ENCODE data around the gene SHROOM2.

The SHROOM2 gene

DNA sequence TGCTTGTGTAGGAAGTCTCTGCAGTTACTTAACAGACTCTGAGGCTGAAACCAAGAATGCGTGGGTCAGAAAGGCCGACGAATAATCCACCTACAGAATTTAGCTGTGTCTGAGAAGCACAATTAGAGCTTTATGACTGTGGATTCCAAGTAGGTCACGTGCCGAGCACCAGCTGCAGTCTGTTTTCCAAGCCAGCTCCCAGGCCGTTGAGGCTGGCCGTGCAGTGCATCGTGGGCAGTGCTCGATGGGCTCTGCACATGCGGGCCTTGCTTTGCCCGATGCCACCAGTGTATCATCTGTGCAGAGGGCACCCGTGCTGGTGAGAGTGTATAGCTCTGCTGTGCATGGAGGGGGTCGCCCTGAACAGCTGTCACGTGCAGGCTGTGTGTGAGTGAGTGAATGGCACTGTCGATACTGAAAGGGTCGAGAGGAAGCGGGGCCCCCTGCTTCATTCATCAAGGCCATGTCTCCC is 113.4 kb downstream of the SHROOM2 start:
- no peak for DNase-seq (ENCODE audit: low spot score)

DNA sequence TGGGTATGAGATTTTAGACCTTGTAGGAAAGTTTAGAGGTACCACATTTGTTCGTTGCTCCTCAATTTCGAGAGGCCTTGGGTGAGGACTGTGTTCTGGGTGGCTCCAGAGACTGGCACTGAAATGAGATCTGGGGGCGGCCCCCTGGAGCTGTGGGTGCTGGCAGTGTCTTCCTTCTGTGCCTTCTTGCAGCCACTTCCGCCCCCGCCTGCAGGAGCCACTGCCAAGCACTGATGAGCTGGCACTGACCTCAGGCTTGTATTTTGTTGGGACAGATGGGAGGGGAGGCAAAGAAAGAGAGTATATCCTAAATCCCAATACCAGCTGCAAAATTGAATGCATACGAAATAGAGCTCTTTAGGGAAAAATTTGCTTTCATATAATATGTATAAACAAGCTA is 116.4 kb downstream of the SHROOM2 start:
- no peak for DNase-seq (ENCODE audit: low spot score)

DNA sequence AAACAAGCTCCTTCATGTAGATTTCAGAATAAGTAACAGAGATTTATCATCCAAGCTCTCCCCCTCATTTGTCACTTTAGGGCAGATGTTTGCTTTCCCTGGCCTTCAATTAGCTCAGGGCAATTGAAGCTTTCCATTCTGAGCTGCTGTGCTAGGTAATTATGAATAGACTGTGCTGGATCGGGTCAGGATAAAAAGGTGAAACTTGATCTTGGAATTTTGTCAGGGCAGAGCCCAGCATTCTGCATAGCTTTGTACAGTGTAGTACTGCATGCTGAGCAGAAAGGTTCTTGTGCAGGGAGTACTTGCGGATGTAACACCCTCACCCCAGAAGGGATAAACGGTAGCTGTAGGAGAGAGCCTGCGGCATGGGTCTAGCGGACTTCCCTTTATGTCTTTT is 116.9 kb downstream of the SHROOM2 start:
- DNase-seq (ENCODE audit: low spot score) = no peak

DNA sequence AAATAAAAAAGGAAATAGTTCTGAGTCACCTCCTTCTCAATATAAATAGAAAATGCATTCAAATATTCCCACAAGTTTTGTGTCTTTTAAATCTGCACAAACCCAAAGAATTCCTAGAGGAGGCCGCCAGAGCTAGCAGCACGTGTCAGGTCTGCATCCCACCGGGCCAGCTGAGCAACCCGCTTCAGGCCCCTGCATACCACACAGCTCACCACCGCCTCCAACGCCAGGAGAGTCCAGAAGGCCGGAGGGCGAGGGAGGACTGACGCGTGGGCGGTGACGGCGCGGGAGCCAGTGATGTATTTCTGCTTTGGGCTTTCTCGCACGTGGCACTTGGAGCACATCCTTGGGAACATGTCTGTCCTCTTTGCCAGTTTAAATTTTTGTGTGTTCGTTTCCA is 119.1 kb downstream of the SHROOM2 start:
- no peak for DNase-seq (ENCODE audit: low spot score)

DNA sequence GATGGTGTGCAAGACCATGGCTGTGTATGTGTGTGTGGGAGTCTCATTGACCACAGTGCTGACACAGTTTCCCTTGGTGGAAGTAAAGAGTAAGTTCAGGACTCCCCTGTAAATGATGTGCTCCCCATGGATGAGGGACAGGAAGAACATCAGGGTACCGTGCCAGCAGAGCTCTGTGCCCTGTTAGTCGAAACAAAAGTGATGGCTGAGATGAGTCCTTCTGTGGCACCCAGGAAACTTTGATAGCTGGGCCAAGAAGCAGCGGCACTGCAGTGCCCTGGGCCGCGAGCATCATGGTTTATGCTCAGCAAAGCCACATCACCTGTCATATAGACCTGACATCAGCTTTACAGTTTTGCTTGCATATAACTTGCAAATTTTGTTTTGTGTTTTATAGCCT is 119.5 kb downstream of the SHROOM2 start:
- no peak for DNase-seq (ENCODE audit: low spot score)

DNA sequence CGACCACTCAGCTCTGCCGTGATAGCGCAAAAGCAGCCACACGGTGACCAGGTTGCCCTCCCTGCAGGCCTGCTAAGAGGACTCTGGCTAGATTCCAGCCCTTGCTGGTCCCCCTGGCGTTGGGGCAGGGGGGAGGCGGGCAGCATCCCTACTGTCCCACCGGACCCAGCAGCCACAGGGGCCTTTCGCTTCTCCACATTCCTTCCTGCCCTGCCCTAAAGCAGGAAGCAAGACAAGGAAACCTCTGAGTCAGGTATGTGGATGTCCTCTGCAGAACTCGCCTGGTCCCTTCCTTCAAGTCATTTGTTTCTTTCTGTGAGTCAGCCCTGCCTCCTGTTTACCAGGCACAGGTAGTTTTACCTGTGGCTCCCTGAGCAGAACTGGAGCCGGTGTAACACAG is 120.7 kb downstream of the SHROOM2 start:
- DNase-seq (ENCODE audit: low spot score) = no peak

DNA sequence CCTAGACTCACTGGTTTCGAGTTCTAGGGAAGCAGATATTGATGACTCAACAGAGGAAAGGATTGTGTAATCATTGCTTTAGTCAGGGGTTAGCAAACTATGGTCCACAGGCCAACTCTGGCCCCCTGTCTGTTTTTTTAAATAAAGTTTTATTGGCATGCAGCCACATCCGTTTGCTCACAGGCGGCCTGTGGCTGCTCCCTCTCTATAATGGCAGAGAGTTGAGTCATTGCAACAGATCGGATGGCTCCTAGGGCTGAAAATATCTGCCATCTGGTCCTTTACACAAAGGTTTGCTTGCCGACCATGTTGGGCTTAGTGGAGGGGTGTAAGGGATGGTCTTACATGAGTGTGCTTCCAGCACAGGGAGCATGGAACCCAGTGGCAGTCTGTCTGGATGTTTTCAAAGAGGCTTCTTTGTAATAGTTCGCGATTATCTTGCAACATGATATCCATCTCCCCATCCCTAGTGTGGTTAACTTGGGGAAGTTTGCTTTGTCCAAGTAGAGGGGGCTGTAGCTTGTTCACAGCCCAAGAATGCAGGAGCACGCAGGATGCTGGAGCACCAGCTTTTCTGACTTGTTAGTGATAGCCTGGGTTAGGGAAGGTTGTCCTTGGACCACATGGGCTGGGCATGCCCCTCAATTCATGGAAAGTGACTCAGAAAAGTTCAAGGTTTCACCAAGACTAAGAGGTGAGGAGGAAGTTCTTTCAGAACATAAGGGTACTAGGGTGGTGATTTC is 121.6 kb downstream of the SHROOM2 start:
- no peak for DNase-seq (ENCODE audit: low spot score)

DNA sequence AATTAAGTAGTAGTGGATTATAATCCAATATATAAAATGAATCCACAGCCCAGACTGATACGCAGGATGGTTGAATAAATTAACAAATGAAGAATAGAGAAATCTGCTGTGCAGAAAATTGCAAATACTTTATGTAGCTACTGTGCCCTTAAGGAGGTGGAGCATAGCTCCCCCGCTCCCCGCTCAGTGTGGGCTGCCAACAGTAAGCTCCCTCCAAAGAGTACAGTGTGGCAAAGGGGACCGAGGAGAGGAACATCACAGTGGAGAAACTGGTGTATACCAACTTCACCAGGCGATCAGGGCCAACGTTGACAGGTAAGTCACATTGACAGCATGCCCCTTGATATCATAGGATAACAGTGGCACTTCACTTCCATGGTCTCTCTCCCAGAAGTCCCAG is 123.0 kb downstream of the SHROOM2 start:
- DNase-seq (ENCODE audit: low spot score) = no peak

DNA sequence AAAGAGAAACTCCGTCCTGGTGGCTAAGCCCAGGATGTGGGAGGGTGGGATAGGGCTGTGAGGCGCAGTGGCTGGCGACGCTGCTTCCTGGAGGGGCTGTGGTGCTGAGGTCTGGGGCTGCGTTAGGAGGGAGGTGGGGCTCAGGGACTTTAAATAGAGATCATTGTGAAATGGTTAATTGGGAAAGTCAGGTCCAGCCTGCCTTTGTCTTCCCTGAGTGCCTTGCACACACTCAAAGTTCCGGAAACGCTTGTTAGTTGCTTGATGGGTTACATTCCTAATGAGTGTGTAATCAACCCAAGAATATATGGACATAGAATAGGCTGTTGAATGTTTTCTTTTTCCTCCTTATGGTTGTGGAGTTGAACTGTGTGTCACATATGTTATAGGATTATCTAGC is 125.3 kb downstream of the SHROOM2 start:
- no peak for DNase-seq (ENCODE audit: low spot score)

DNA sequence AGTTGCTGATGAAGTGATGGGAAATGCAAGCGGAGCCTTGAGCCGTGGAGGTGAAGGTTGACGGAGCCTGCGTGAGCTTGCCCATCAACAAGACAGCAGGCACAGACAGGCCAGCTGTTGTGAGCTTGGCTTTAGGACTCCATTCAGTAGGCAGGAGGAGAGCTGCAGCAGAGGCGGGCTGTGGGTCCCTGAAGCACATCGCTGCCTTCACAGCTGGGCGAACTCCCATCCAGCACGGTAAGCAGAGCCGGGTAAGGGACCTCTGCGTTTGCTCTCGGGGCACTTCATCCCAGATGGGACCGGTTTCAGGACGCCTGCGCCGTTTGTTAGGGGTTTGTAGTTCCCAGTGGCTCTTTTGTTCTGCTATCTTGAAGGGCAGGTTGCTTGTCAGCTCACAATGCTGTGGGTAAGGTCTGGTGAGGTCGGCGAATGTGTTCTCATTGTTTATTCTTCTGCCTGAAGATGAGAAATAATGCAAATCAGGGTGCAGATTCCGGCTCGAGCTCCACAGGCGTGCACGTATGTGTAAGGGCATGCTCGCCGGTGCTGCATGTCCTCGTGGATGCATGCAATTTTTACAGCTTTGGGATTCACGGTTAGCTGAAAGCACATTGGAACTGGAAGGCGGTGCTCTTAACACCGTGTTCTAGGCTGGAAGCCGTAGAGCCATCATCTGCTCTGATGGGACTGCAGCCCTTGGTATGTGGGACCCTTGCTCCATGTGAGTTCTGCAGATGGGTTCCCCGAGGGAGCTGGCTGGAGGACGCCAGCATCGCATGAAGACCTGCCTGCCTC is 126.3 kb downstream of the SHROOM2 start:
- DNase-seq (ENCODE audit: low spot score) = no peak

DNA sequence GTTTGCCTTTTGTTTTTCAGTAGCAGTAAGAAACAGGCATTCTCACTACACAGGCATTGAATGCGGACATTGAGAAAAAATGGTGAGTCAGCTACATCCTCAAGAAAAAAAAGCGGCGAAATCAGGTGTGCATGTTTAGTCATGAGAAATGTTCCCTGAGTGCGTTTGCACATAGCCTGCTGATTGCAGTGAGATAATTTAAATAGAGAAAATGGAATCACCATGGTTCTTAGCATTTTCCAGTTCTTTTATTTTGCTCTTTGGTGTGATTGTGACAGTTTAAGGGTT is 126.9 kb downstream of the SHROOM2 start:
- DNase-seq (ENCODE audit: low spot score) = no peak

DNA sequence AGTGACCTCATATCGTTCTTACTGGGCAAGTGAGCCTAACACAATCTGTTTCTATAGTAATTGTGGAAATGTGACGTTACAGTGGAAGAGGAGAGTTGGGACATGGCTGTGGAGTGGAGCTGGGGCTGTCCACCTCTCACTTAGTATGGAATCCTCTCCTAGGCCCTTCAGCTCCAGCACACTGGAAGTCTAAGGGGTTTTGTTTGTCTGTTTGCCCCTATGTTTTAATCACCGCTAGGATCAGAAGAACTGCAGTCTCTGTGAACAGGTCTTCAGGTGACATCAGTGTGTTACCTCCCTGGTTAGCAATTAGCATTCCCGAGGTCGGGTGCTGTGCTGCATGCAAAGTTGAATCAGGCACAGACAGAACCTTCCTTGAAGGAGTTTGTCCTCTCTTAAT is 131.6 kb downstream of the SHROOM2 start:
- DNase-seq (ENCODE audit: low spot score) = no peak

DNA sequence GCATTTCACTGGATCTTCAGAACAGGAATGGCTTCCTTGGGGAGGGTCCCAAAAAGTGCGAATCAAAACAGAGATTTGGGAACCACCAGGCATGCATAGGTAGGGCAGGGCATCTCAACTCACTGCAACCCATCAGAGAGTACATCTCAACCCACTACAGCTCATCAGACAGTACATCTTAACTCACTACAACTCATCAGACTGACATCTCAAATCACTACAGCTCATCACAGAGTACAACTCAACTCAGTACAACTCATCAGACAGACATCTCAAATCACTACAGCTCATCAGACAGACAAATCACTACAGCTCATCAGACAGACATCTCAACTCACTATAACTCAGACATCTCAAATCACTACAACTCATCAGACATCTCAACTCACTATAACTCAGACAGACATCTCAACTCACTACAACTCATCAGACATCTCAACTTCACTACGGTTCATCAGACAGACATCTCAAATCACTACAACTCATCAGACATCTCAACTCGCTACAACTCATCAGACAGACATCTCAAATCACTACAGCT is 133.5 kb downstream of the SHROOM2 start:
- DNase-seq (ENCODE audit: low spot score) = no peak

DNA sequence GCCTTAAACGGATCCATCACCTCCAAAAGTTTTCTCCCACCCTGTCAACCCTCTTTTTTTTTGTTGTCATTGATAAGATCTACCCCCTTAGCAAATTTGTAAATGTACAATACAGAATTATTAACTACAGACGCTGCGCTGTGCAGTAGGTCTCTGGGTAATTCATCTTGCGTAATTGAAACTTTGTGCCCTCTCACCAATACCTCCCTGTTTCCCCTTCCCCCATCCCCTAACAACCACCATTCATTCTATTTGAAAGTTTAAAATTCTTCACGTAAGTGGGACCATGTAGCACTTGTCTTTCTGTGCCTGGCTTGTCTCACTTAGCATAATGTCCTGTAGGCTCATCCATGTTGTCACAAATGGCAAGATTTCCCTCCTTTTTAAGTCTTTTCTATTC is 135.2 kb downstream of the SHROOM2 start:
- no peak for DNase-seq (ENCODE audit: low spot score)

DNA sequence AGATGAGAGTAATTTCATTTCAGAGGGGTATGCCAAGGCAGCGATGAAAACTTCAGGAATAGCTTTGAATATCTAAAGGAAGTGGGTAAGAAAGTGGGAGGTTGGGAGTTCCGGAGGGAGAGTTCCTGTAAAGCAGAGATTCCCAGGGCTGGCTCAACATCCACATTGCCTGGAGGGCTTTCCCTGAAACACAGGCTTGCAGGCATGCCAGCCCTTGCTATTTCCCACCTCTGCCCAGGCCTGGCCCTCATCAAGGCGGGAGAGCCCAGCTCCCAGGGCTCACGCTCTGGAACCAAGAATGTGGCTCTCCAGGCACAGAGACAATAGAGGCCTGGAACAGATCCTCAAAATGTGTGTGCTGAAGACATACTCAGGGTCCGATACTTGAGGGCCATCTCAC is 137.1 kb downstream of the SHROOM2 start:
- no peak for DNase-seq (ENCODE audit: low spot score)

DNA sequence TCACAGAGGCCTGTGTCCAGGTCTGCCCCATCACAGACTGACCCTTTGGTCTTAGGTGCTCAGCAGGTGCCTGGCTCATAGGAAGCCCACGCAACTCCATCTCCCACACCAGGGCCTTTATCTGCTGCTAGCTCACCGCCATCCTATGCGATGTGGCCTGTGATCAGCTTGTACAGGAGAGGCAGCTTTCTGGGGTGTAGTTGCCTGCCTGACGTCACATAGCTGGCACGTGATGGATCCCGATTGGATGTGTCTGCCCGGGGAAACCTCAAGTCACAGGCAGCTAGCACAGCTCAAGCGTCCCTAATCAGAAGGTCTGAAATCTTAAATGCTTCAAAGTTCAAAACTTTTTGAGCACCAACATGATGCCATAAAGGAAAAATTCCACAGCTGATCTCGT is 139.8 kb downstream of the SHROOM2 start:
- no peak for DNase-seq (ENCODE audit: low spot score)

DNA sequence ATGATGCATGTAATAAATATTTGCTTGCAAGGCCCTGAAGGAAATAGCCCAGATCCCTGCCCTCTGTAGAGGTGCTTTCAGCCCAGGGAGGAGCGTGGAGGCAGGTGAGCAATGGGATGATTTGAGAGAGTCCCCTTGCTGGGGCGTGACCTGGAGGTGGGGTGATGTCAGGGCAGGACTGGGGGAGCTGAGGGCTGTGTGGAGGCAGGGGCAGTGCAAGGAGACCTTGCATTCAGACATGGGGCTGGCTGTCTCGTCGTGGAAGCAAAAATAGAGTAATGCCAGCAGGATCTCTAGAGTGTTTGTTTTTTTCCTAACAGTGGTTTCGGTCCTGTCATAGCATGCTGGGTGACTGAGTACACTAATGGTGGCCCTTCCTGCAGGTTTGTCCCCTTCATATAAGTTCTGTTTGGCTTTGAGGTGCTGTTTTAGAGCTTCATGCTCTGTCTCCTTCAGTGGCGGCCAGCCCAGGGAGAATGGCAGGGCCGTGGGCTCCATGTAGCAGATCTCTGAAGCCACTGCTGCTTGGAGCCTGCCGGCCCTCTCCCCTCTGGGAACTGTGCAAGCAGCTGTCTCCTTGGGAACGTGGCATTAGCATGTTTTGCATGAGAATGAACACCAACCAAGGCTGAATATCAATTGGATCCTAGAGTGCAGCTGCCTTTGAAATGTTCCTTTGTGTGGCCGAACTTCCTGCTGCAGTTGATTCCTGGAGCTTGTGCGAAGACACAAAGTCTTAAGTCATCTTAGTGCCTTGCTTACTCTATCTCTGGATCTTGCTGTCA is 141.7 kb downstream of the SHROOM2 start:
- no peak for DNase-seq (ENCODE audit: low spot score)

DNA sequence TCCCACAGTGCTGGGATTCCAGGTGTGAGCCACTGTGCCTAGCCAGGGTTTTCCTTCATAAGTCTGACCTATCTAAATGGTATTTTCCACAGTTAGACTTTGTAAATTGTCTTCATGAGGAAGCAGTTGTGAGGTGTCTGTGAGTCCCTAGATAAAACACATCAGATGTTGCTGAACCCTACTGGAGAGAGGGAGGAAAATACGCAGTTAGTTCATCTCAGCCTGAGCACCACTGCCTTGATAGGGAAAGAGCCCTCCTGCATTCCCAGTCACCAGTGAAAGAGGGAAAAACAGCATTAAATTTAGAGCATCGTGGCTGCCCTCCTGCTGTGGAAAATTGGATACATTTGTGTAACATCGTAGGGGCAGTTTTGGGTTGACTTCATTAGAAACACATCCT is 149.2 kb downstream of the SHROOM2 start:
- no peak for DNase-seq (ENCODE audit: low spot score)

DNA sequence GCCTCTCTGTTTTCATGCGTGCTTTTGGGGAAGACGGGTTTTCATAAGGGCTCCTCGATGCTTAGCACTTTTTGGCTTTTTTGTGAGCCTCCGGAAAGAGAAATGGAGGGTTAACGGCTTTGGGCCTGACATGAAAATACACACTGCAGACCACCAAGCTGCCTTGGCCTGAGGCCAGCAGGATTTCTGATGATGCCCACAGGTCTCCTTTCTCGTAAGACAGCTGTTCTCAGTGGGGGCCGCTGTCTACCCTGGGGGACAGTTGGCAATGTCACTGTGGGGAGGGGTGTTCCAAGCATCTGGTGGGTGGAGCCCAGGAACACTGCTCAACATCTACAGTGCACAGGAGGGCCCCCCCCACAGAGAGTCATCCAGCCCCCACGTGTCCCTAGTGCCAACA is 151.5 kb downstream of the SHROOM2 start:
- DNase-seq (ENCODE audit: low spot score) = no peak

DNA sequence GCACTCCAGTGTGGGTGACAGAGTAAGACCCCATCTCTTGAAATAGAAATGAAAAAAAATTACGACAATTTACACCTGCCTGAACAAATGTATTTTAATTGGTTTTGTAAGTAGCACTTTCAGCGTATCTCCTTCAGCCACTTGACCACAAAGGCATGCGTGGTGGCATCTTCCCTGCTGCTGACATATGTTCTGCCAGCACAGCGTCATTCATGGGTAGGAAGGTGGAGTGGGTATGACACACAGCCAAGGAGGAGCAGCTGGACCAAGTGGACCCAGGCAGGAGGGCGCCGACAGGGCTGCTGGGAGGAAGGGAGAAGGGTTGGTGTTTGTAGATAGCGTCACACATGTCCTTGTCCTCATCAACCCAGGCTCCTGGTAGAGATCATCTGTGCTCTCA is 152.3 kb downstream of the SHROOM2 start:
- no peak for DNase-seq (ENCODE audit: low spot score)

DNA sequence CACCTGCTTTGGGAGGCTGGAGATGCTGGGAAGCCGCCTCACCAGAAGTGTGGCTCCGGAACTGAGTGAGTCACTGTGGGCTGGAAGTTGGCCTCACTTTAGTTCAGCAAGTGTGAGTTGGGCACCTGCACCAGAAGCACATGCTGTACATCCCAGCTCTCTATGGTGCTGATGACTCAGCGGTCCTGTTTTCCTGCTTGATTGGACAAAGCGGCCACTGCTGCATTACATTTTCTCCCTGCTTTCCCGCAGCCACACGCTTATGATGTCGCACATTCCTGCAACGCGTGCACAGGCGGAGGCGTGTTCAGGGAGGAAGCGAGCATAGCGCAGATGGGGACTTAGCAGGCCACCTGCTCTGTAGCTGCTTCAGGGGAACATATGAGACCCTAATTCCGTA is 154.2 kb downstream of the SHROOM2 start:
- no peak for DNase-seq (ENCODE audit: low spot score)

DNA sequence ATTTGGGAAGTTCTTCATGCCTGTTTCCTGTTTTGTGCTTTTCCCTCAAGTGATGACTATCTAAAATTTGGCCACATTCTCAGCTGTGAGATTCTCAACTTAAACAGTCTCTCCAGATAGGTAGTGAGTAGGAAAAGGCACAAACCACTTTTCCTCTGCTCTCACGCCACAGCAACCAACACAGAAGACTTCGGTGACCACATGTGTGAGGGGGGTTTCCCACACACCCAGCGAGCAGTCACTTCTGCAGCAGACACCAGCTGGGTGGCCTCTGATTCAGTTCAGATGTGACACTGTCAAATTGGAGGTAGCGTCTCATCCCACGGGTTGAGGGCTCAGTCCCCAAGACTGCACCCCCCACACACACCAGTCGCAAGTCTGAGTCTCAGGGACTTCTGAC is 155.9 kb downstream of the SHROOM2 start:
- no peak for DNase-seq (ENCODE audit: low spot score)

DNA sequence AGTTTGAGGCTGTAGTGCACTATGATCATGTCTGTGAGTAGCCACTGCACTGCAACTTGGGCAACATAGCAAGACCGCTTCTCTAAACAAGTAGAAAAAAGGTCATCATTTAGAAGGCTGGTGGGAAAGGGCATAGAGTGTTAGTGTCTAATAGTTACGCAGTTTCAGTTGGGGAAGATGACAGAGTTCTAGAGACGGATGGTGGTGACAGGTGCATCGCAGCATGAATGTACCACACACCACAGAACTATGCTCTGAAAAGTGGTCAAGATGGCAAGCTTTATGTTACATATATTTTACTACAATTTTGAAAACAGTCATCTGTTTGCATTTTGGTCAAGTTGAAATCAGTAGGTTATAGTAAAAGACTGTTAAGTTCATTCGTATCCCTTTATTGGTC is 157.2 kb downstream of the SHROOM2 start:
- DNase-seq (ENCODE audit: low spot score) = no peak

Measured in D341Med (cell line).